Thoracic aorta (tissue), 2 donors: ENCODE data around the gene GAPT. TPM values are rescaled to one million over a fixed set of nuclear protein-coding genes. Genes with fewer than 3 reads are reported as not detected.

ENCODE experiments used
- ATAC-seq: fragments of 150-250 bp; one replicate; pipeline ENCODE4 v1.8.0; 2017; ENCODE audit warnings: low read depth; ENCODE audit not compliant: insufficient number of reproducible peaks, low FRiP score
- DNase-seq: peaks from one replicate; pipeline ENCODE4 v3.0.0-alpha.2; 2020; ENCODE audit warnings: low spot score
- H3K27ac ChIP-seq, 2 donors: fragments of 200-600 bp; sonication (generic); 1 replicate in 1 of 2; 2 replicates in 1 of 2; pipeline ENCODE4 v1.5.1; 2016; ENCODE audit warnings: mild to moderate bottlenecking in 2 of 2, moderate library complexity in 2 of 2
- H3K27me3 ChIP-seq: fragments of 200-600 bp; sonication (generic); replicated peaks from 2 replicates; pipeline ENCODE4 v1.6.0; 2016; ENCODE audit warnings: mild to moderate bottlenecking; ENCODE audit not compliant: insufficient read depth
- H3K36me3 ChIP-seq: fragments of 200-600 bp; sonication (generic); one replicate; pipeline ENCODE4 v1.5.1; 2016
- H3K4me1 ChIP-seq, 2 donors: fragments of 200-600 bp; sonication (generic); 1 replicate in 1 of 2; 2 replicates in 1 of 2; pipeline versions ENCODE4 v1.5.1 to v1.6.0; 2016; ENCODE audit warnings: low read depth in 2 of 2, mild to moderate bottlenecking in 1 of 2; ENCODE audit not compliant: control insufficient read depth in 1 of 2
- H3K4me3 ChIP-seq: fragments of 200-600 bp; sonication (generic); 2 replicates; pipeline ENCODE4 v1.5.1; 2016; ENCODE audit warnings: mild to moderate bottlenecking
- H3K9me3 ChIP-seq: fragments of 200-600 bp; sonication (generic); 2 replicates; pipeline ENCODE4 v1.5.1; 2016
- total RNA-seq, 2 donors: library from RNA; depleted of rRNA; stranded (reverse); fragments of >200 nt; gene quantifications; one replicate each; pipeline versions ENCODE4 v1.1.0 to v1.2.3, GENCODE V29; 2016
- TF ChIP-seq, protein P1 (sequence below): fragments of 200-600 bp; sonication (generic); IDR thresholded peaks from one replicate; pipeline ENCODE4 v1.5.1; 2019; ENCODE audit warnings: antibody characterized with exemption

GAPT gene
- total RNA-seq, 2 donors from 2014 or later, result 0.14 to 1.6 TPM

DNA sequence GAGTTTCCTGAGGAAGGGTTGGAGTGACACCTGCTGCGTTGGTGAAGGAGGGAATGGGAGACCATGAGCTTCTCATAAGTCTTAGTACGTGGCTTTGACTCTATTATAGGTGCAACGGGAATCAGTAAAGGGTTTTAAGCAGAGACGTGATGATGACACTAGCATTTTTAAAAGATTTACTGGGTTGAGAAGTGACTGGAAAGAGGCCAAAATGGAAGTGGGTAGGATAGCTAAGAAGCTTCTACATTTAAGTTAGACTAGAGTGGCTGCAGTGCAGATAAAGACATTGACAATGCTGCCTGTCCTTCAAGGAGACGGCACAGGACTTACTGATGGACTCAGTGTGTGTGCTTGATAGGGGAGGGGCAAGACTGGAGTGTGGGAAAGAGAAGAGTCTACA lies 6.2 kb downstream of the GAPT start:
- Histone ChIP-seq H3K27me3 (no peaks in the 10 kb centered on the region), H3K4me3 (no peak overlapping the region), H3K36me3 (no peaks in the 10 kb centered on the region), H3K27ac (no peak overlapping the region), H3K4me1 (no peaks in the 10 kb centered on the region), H3K9me3 (no peaks in the 10 kb centered on the region)
- TF ChIP-seq, protein P1, sequence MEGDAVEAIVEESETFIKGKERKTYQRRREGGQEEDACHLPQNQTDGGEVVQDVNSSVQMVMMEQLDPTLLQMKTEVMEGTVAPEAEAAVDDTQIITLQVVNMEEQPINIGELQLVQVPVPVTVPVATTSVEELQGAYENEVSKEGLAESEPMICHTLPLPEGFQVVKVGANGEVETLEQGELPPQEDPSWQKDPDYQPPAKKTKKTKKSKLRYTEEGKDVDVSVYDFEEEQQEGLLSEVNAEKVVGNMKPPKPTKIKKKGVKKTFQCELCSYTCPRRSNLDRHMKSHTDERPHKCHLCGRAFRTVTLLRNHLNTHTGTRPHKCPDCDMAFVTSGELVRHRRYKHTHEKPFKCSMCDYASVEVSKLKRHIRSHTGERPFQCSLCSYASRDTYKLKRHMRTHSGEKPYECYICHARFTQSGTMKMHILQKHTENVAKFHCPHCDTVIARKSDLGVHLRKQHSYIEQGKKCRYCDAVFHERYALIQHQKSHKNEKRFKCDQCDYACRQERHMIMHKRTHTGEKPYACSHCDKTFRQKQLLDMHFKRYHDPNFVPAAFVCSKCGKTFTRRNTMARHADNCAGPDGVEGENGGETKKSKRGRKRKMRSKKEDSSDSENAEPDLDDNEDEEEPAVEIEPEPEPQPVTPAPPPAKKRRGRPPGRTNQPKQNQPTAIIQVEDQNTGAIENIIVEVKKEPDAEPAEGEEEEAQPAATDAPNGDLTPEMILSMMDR, result no peak
- ATAC-seq (no peak), DNase-seq (no peak)

DNA sequence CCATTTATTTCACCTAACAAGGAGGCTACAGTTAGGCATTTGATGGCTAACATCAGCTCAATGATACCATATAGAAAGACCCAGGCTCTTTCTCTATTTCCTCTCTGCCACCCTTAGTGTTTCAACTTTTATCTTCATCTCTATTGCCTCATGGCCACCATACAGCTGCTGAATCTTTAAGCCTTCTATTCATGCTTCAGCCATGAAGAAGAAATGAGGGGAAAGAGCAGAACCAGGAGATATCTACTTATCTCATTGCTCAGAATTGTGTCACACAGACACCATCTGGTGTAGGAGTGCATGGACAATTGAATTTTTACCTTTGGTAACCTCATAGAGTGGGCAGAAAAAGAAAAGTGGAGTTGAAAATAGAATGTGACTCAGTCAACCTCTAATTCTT lies 6.7 kb downstream of the GAPT start:
- TF ChIP-seq, protein P1, result no peak
- DNase-seq, result no peak
- Histone ChIP-seq H3K4me1 (no peaks in the 10 kb centered on the region), H3K4me3 (no peak overlapping the region), H3K27me3 (no peaks in the 10 kb centered on the region), H3K9me3 (no peaks in the 10 kb centered on the region), H3K27ac (no peak overlapping the region), H3K36me3 (no peaks in the 10 kb centered on the region)
- ATAC-seq, result no peak

DNA sequence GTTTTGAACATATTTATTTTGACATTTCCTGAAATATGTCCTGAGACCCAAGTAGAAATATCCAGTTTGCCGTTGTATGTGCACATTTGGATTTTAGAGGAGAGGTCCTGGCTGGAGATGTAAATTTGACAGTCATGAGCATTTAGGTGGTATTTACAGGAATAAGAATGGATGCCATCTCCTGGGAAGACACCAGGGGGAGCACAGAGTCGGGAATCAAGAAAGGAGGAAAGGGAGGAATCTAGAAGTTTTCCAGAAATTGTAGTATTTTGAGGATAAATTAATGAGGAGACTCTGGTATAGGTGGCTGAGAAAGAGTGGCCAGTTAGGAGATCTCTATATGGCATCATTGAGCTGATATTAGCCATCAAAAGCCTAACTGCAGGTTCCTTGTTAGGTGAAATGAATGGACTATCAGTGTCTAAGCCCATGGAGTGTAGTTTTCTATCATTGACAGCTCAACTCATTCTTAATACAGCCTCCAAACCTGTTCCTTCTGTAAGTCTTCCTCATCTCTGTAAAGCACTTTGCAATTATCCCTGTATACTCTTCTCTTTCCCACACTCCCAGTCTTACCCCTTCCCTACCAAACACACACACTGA lies 7.2 kb downstream of the GAPT start:
- TF ChIP-seq, protein P1, result peak; percentile 52
- DNase-seq (no peak), ATAC-seq (no peak)
- H3K9me3 ChIP-seq, result no peaks in the 10 kb centered on the region
- H3K36me3 ChIP-seq, result no peaks in the 10 kb centered on the region
- H3K27me3 ChIP-seq, result no peaks in the 10 kb centered on the region
- no peak overlapping the region for H3K27ac ChIP-seq
- H3K4me3 ChIP-seq, result no peak overlapping the region
- H3K4me1 ChIP-seq, result no peaks in the 10 kb centered on the region

DNA sequence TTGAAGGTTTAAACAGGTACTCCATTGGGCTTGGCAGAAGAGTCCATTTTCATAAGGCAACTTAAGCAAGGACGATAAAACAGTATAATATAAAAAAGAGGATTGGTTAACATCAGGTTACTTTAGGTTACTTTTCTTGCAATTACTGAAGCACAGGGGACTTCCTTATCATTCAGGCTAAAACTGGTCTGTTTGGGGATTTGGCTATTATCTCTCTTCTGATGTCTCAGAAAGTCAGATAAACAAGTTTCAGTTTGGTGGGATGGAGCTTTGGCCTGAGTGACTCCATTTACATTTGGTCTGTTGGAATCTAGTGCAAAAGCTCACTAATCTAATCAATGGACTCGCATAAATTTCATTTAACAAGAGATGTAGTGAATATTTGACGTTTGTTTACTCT lies 8.0 kb downstream of the GAPT start:
- Histone ChIP-seq H3K4me1 (no peaks in the 10 kb centered on the region), H3K36me3 (no peaks in the 10 kb centered on the region), H3K4me3 (no peak overlapping the region), H3K27me3 (no peaks in the 10 kb centered on the region), H3K27ac (no peak overlapping the region), H3K9me3 (no peaks in the 10 kb centered on the region)
- ATAC-seq (no peak), DNase-seq (no peak)
- TF ChIP-seq, protein P1, result no peak

DNA sequence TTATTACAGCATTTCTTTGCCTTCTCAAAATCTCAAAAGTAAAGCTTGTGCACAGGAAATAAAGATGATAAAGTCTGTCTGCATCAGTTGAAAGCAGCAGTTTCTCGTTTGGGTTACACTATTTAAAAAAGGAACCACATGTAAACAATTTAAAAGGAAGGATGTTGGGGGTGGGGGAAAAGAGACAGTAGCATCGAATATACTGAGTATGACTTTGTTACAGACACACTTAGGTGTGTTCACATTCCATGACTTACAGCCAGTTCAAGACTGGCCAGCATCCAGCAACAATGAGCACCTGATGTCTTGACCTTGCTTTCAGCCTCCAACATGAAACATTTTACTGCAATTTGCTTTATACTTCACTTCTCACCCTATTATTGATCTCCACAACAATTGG lies 8.7 kb downstream of the GAPT start:
- Histone ChIP-seq H3K9me3 (no peaks in the 10 kb centered on the region), H3K27ac (no peak overlapping the region), H3K36me3 (no peaks in the 10 kb centered on the region), H3K4me1 (no peaks in the 10 kb centered on the region), H3K4me3 (no peak overlapping the region), H3K27me3 (no peaks in the 10 kb centered on the region)
- no peak for ATAC-seq
- TF ChIP-seq, protein P1, result no peak
- DNase-seq, result no peak
